Measurements from ENCODE around the gene MAGEA8. TPM values are rescaled to one million over a fixed set of nuclear protein-coding genes. Genes with fewer than 3 reads are reported as not detected.
"Not testable (repeated sequence)": the region's sequence is repeated elsewhere in the genome, so short reads cannot be mapped to it uniquely, and the experiment has no call there.

The MAGEA8 gene, protein sequence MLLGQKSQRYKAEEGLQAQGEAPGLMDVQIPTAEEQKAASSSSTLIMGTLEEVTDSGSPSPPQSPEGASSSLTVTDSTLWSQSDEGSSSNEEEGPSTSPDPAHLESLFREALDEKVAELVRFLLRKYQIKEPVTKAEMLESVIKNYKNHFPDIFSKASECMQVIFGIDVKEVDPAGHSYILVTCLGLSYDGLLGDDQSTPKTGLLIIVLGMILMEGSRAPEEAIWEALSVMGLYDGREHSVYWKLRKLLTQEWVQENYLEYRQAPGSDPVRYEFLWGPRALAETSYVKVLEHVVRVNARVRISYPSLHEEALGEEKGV
- polyA plus RNA-seq (2014; cell fraction: cytosol; rRNA removed): not detected in 2 replicates
- polyA plus RNA-seq (2014; cell fraction: nucleus; rRNA removed): not detected in 2 replicates

DNA sequence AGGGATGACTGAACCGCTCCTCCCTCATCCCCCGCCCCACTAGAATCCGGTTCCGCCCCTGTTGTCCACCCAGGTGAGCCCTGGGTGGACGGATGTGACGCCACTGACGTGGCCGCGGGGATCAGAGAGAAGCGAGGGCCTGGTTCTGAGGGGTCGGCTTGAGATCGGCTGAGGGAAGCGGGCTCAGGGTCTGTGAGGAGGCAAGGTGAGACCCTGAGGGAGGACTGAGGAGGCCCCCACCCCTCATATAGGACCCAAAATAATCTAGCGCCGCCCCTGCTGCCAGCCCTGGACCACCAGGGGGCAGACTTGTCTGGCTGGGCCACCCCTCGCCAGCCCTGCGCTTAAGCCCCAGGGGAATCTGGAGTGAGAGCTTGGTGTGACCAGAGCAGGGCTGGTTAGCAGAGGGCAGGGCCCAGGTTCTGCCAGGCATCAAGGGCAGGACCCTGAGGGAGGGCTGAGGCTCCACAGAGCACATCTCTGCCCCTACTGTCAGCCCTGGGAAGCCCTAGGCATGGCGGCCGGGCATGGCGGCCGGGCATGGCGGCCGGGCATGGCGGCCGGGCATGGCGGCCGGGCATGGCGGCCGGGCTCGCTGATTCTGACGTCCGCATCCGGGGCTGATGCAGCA is at the start of gene MAGEA8:
Gene MAGEA8 (plus strand): TSS at position 103 of the 631 bp plus-strand sequence. CDS start 3,090 bp downstream, outside the sequence.
- no peak for DNase-seq (ENCODE audit: low spot score)

DNA sequence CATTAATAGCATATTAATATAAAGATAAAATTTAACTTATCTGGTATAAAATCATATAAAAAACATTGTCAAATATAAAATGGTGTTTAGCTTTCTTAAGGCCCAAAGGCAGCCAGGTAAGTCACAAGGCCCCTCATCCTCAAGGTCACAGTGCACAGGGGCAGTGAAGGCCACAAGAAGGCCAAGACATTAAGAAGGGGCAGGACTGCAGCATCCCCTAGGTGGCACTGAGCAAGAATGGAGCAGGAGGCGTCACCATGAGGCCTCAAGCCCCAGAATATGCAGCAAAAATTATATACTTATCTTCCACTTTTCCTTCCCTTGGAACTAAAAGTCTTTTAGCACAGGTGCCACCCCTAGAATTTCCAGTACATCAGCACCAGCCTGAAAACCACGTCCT is 49.5 kb upstream of the MAGEA8 start:
- no peak for DNase-seq (ENCODE audit: low spot score)

DNA sequence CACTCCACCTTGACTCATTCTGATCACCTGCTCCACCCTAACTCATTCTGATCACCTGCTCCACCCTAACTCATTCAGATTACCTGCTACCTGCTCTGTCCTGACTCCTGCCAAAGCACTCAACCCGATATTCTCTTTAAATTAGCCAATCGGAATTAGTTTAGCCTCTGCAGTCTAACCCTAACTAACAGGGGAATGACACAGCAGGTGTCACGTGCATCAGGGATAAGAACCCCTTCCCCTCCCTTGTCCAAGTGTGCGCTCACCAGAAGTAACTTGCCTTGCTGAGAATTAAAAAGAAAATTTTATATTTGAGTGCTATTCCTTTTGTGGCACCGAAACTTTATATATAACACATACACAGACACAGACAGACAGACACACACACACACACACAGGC is 44.3 kb upstream of the MAGEA8 start:
- not testable (repeated sequence) for DNase-seq (ENCODE audit: low spot score)

DNA sequence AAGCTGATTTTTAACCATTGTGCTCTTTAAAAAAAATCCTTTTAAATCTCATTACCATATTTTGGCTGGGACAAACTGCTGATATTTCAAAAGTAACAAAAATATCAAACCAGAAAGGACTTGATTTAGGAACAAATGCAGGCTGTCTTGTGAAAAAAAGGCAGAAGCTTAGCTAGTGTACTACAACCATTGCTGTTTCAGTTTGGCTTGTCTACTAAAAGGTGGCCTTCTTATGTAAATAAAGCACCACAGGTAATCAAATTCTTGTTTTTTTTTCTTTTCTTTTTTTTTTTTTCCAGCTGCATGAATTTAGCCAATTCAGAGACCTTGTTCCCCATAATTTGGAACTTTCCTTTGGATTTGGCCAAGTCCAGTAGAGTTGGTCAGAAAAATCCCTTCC is 43.8 kb upstream of the MAGEA8 start:
- DNase-seq (ENCODE audit: low spot score): no peak

DNA sequence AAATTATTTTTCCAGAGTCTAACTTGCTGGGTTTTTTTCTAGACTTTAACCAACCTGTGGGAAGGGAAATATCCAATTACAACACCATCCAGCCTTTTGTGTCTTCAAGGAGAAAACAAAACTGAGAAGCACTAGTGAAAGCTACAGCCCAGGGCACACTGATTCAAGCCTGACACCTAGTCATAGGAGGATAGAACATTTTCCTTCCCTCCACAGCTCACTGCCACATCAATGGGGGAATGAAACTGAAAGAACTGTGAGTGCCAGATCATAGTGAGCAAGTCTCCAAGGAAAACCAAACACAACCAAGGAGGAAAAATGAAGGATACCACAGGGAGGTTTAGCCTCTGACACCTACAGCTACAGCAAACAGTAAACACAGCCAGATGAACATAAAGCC is 43.3 kb upstream of the MAGEA8 start:
- no peak for DNase-seq (ENCODE audit: low spot score)

DNA sequence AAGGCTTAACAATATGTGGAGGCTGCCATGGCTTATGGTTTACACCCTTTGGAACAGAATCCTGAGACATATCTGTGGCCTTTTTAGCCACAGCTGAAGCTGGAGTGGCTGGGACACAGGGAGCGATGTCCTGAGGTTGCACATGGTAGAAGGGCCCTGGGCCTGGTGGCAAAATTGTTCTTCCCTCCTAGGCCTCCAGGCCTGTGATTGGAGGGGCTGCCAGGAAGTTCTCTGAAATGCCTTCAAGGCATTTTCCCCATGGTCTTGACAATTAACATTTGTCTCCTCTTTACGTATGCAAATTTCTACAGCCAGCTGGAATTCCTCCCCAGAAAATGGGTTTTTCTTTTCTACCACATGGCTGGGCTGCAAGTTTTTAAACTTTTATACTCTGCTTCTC is 39.1 kb upstream of the MAGEA8 start:
- no peak for DNase-seq (ENCODE audit: low spot score)

DNA sequence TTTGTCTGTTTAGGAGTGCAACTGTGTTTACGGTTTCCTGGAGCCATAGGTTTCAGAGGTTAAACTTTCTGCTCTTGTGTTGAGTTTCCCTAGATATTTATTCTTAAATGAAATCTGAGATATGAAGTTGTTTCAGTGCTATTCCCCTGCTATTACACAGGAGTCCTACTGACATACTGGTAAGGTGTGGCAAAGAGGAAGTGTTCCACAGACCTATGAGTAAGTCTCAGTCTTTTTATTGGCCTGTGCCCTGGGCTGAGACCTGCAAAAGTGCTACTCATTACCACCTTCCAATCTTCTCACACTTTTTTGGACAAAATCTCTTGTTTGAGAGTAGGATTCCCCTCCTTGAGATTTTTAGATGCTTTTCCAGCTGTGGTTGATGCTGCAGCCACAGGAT is 35.6 kb upstream of the MAGEA8 start:
- DNase-seq (ENCODE audit: low spot score): no peak

DNA sequence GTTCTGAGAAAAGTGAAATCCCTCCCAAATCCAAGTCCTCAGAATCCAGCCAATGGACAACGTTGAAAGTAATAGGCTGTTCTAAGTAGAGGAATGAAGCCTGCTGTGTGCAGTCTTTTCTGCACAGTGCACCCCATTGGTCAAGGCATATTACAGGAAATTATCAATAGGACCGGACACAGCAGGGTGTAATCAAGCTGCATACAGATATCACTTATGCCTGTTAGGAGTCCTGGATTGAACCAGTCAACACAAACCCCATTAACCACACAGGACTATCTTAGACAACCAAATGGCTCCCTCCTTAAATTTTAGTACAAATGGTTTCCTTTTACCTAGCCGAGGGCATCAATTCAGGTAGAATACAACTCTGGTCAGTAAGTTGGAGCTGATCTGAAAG is 34.2 kb upstream of the MAGEA8 start:
- no peak for DNase-seq (ENCODE audit: low spot score)

DNA sequence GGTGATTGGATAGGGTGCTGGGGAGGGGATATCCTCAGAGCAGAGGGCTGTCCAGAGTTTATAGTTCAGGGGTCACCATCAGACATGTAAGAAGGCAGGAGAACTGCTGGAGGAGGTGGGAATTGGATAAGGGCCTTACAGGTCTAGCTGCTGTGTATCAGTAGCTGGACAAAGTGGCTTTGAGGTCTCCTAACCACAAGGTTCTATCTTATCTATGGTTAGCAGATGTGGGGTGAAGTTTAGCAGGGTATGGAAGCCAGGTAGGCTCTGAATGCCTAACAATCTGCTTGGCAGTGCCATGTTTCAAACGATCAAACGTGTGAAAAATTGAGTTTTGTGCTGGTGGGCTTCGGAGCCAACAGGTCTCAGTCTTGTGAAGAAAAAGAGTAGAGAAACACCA is 32.1 kb upstream of the MAGEA8 start:
- no peak for DNase-seq (ENCODE audit: low spot score)

DNA sequence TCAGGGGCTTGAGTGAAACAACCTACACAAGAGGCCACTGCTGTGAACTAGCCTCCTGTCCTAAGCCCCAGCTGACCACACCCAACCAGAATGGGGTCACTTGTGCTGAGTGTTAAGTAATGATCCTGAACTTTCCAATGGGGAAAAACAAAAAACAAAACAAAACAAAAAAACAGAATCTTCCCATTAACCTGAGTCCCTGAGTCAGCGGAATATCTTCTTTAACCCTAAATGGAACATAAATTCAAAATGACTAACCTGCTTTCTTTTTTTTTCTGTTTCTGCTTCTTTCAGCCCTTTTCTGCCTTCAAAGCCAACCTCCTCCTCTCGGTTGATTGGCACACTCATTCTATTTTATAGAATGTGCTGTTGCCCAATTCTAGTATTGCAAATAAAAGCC is 31.2 kb upstream of the MAGEA8 start:
- no peak for DNase-seq (ENCODE audit: low spot score)

DNA sequence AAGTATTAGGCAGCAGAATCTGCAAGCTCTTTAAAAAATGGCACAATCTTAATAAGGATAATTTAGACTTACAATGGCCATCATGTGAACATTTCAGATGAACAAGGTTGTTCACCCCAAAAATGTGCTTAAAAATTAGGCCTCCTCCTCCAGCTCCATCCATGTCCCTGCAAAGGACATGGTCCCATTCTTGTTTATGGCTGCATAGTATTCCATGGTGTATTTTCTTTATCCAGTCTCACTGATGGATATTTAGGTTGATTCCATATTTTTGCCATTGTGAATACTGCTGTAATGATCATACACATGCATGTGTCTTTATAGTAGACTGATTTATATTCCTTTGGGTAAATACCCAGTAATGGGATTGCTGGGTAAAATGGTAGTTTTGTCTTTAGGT is 29.1 kb upstream of the MAGEA8 start:
- DNase-seq (ENCODE audit: low spot score): no peak

DNA sequence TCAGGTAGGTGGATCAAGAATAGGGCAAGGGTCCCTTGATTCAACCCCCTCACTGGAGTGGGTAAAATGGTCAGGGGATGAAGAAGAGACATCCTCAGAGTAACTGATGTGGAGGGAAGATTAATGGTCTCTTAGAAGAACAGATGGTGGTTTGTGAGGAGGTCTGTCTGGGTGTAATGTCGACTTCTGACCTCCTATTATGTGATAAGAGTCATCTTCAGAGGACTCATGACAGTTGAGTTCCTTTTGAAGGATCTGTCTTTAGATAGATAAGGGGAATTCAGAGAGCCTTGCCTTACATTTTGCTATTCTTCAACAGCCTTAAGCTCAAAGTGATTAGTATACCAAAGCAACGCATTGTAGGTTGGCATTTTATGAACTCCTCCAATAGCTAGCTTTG is 27.1 kb upstream of the MAGEA8 start:
- no peak for DNase-seq (ENCODE audit: low spot score)

DNA sequence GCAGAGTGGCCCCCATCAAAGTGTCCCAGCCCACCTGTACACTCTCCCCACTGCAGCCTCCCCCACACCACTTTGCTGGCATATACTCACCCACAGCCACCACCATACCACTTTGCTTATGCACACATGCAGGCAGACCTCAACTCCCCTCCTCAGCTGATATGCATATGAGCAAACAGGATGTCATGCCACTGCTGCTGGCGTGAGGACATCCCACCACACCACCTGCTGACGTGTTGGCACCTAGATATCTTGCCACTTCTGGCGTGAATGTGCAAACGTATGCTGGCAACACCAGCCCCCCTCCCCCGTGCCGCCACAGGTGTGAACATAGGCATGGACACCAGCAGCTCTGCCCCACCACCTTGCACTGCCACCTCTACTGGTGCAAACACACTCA is 22.4 kb upstream of the MAGEA8 start:
- no peak for DNase-seq (ENCODE audit: low spot score)

DNA sequence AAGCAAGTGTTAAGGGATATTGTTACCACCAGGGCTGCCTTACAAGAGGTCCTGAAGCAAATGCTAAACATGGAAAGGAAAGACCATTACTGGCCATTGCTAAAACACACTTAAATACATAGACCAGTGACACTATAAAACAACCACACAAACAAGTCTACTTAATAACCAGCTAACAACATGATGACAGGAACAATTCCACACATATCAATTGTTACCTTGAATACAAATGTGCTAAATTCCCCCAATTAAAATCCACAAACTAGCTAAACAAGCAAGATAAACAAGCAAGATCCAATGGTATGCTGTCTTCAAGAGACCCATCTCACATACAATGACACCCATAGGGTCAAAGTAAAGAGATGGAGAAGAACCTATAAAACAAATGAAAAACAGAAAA is 20.5 kb upstream of the MAGEA8 start:
- DNase-seq (ENCODE audit: low spot score): no peak

DNA sequence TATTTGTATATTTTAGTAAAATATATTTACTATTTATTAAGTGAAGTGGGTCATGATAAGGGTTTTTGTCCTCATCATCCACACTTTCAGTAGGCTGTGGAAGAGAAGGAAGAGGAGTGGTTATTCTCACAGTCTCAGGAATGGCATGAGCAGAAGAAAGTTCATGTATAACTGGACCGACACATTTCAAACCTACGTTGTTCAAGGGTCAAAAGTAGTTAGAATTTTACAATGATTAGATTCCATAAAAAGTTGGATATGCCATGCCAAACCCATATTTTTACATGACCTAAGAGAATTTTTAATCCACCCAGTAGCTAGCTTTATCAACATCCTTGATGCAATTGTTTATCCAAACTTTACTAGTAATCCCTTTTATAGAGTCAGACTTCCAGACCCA is 15.6 kb upstream of the MAGEA8 start:
- no peak for DNase-seq (ENCODE audit: low spot score)

DNA sequence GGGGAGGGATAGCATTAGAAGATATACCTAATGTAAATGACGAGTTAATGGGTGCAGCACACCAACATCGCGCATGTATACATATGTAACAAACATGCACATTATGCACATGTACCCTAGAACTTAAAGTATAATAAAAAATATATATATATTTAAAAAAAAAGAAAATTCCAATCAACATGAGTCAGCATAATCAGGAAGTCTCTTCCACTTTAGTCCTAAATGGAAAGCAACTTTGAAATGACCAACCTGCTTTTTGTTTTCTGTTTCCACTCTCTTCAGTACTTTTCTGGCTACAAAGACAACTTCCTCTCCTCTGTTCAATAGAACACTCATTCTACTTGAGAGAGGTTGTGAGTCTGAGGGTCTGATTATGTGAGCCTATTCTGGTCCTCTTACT is 13.5 kb upstream of the MAGEA8 start:
- no peak for DNase-seq (ENCODE audit: low spot score)

DNA sequence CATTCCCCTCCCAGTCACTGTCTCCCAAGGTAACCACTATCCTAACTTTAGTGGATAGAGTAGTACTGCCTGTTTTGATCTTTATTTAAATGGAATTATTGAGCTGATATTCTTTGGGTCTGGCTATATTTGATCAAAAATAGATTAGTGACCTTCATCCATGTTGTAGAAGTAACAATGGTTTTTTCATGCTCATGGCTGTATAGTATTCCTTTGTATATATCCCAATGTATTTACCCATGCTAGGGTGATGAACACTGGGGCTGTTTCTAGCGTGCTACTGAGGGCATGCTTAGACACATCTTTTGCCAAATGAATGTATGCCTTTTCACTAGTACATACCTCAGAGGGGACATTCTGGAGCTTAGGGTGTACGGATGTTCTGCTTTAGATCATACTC is 10.1 kb upstream of the MAGEA8 start:
- no peak for DNase-seq (ENCODE audit: low spot score)

DNA sequence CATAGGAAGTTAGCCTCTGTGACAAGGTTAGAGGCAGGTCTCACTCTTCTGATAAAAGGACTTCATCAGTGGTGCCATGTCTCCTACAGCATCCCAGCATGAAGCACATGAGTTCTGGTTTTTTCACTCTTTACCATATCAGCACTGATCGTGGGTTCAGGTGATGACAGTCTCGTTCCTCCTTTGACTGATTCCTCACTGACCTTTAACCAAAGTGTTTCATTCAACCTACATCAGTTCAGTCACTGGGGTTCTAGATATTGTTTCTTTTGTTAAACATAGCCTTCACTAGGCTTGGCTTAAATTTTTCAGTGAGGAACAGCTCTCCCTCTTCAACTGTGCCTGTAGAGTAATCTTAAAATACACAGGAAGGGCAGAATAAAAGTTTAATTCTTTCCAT is 9.6 kb upstream of the MAGEA8 start:
- no peak for DNase-seq (ENCODE audit: low spot score)

DNA sequence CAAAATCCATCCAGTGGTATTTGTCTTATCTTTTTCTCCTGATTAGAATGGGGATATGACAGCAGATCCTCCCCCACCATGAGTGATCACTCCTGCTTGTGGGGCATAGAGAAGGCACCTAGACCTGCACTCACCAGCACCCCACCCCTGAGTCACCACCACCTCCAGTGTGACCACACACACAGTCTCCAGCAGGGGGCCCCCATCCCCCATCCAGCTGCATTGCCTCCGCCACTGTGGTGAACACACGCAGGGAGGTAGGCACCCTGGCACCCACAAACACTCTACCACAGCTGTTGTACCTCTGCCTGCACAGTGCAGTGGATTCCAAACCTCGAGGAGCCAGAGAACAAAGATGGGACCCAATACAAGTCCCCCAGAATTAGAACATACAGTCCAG is 9.0 kb upstream of the MAGEA8 start:
- DNase-seq (ENCODE audit: low spot score): no peak

DNA sequence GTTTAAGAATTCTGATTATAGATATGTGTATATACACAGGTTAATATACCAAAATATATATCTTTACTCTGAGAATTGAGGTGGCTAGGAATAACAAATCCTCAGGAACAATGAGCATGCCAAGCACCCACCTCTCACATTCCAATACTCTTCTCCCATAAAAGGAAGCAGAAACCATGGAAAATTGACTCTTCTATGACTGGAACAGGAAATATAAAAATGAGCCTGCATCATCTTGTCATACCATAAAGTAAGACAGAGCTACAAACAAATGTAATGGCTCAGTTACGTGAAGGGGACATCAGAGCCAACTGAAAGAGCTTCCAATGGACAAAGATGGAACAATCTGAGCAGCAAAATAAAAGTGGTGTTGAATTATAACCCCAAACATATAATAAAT is 3.8 kb upstream of the MAGEA8 start:
- DNase-seq (ENCODE audit: low spot score): no peak

DNA sequence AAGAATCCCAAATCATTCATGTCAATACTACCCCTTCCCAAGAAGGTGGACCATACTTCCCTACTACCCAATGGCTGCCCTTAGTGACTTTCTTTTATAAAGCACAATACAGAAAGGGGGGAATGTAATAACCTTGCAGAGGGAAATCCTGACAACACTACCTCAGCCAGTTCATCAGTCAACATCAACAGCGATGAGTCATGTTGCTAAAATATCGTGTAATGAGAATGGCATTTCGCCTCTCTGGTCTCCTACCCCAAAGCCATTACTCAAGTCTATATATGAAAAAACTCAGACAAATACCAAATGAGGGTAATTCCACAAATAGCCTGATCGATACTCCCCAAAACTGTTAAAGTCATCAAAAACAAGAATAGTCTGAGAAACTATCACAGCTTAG is 3.3 kb upstream of the MAGEA8 start:
- DNase-seq (ENCODE audit: low spot score): no peak

DNA sequence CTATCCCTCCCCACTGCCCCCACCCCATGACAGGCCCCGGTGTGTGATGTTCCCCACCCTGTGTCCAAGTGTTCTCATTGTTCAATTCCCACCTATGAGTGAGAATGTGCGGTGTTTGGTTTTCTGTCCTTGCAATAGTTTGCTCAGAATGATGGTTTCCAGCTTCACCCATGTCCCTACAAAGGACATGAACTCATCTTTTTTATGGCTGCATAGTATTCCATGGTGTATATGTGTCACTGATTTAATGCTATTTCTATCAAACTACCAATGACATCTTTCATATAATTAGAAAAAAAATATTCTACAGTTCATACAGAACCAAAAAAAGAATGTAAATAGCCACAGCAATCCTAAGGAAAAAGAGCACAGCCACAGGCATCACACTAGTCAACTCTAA is 9.8 kb downstream of the MAGEA8 start:
- DNase-seq (ENCODE audit: low spot score): not testable (repeated sequence)

DNA sequence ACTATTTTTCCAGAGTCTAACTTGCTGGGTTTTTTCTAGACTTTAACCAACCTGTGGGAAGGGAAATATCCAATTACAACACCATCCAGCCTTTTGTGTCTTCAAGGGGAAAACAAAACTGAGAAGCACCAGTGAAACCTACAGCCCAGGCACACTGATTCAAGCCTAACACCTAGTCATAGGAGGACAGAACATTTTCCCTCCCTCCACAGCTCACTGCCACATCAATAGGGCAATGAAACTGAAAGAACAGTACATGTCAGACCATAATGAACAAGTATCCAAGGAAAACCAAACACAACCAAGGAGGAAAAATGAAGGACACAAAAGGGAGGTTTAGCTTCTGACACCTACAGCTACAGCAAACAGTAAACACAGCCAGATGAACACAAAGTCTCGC is 17.6 kb downstream of the MAGEA8 start:
- DNase-seq (ENCODE audit: low spot score): no peak

Measured in SK-N-DZ (cell line).